ENCODE measurements around the gene KLHL40.

Gene KLHL40

GRCh38 chr3:42739401-42740158 lies 54.2 kb downstream of the KLHL40 start:
- TF ChIP-seq CTCF (IDR thresholded peaks at IDR 0.05; ENCODE audit: low read depth, low read length): no peak
- TF ChIP-seq MYC (IDR thresholded peaks at IDR 0.05; ENCODE audit: low read depth, low read length): no peak
- TF ChIP-seq MAX (IDR thresholded peaks at IDR 0.05; ENCODE audit: low read depth, low read length): no peak
- no peak for TF ChIP-seq POLR2A (IDR thresholded peaks at IDR 0.05; ENCODE audit: extremely low read depth, insufficient read length)
- no peak for DNase-seq (ENCODE audit: low read depth)
- no peak overlapping the region for H3K4me3 ChIP-seq (ENCODE audit: low read depth, low read length)

- H3K4me3 ChIP-seq (ENCODE audit: low read depth, low read length): no peak overlapping the region
- no peak for TF ChIP-seq MAX (IDR thresholded peaks at IDR 0.05; ENCODE audit: low read depth, low read length)
- TF ChIP-seq MYC (IDR thresholded peaks at IDR 0.05; ENCODE audit: low read depth, low read length): no peak
- no peak for TF ChIP-seq CTCF (IDR thresholded peaks at IDR 0.05; ENCODE audit: low read depth, low read length)
- TF ChIP-seq POLR2A (IDR thresholded peaks at IDR 0.05; ENCODE audit: extremely low read depth, insufficient read length): no peak
- no peak for DNase-seq (ENCODE audit: low read depth)
Measured at GRCh38 chr3:42741796-42742195, 56.5 kb downstream of the KLHL40 start.

Data from NB4 (cell line).